HepG2 (cell line): ENCODE data around the gene NAT9. TPM values are rescaled to one million over a fixed set of nuclear protein-coding genes. Genes with fewer than 3 reads are reported as not detected.

Source experiments
- CHD2 ChIP-seq: IDR thresholded peaks from 2 replicates; pipeline ENCODE4 v1.6.1; 2011; ENCODE audit warnings: low read depth, low read length, improper control_type of control experiment
- DNMT3B ChIP-seq: conservative IDR thresholded peaks from 2 replicates; pipeline ENCODE4 v1.6.1; 2016; ENCODE audit warnings: missing biosample characterization, control low read depth
- ELF3 ChIP-seq: IDR thresholded peaks from 2 replicates; pipeline ENCODE4 v1.6.1; 2016; ENCODE audit warnings: missing genetic modification reagents, missing compliant biosample characterization
- FOXK2 ChIP-seq: fragments of 450-650 bp; IDR thresholded peaks from 2 replicates; pipeline ENCODE4 v1.6.1; 2016
- GABPB1 ChIP-seq: IDR thresholded peaks from 2 replicates; pipeline ENCODE4 v1.6.1; 2016; ENCODE audit warnings: mild to moderate bottlenecking, missing genetic modification reagents, moderate library complexity, missing compliant biosample characterization
- HOXA7 ChIP-seq: sonication (generic); formaldehyde crosslinking; IDR thresholded peaks from 2 replicates; pipeline ENCODE4 v1.8.1; 2022; ENCODE audit warnings: mild to moderate bottlenecking, missing genetic modification reagents, moderate library complexity
- KDM4B ChIP-seq: sonication (generic); formaldehyde crosslinking; IDR thresholded peaks from 2 replicates; pipeline ENCODE4 v1.4.0; 2020; ENCODE audit warnings: missing genetic modification reagents
- NKX3-1 ChIP-seq: sonication (generic); formaldehyde crosslinking; IDR thresholded peaks from 2 replicates; pipeline ENCODE4 v1.5.0; 2020; ENCODE audit warnings: missing genetic modification reagents
- NR2F6 ChIP-seq, 2 experiments: IDR thresholded peaks; 2 replicates each; pipeline ENCODE4 v1.6.1; 2016; ENCODE audit warnings: antibody characterized with exemption in 1 of 2, mild to moderate bottlenecking in 1 of 2
- PLRG1 ChIP-seq: fragments of 450-650 bp; conservative IDR thresholded peaks from 2 replicates; pipeline ENCODE4 v1.6.1; 2016
- SRSF1 ChIP-seq: fragments of 200-400 bp; formaldehyde crosslinking; optimal IDR thresholded peaks from 2 replicates; pipeline ENCODE3; 2017; ENCODE audit warnings: mild to moderate bottlenecking, low read depth, low read length, moderate library complexity
- SUZ12 ChIP-seq: fragments of 150-350 bp; IDR thresholded peaks from 2 replicates; pipeline ENCODE4 v1.6.1; 2014; ENCODE audit warnings: low read depth, low read length
- TOPORS ChIP-seq: sonication (generic); formaldehyde crosslinking; IDR thresholded peaks from 2 replicates; pipeline ENCODE4 v1.8.0; 2023; ENCODE audit warnings: mild to moderate bottlenecking, missing genetic modification reagents
- ZBTB20 ChIP-seq: sonication (generic); formaldehyde crosslinking; IDR thresholded peaks from 2 replicates; pipeline ENCODE4 v1.8.1; 2023; ENCODE audit warnings: missing genetic modification reagents, low read depth, mild to moderate bottlenecking, borderline replicate concordance
- ZNF160 ChIP-seq: sonication (generic); formaldehyde crosslinking; IDR thresholded peaks from 2 replicates; pipeline ENCODE4 v1.8.0; 2022; ENCODE audit warnings: mild to moderate bottlenecking, inconsistent platforms, missing genetic modification reagents
- ZNF333 ChIP-seq: sonication (generic); formaldehyde crosslinking; IDR thresholded peaks from 2 replicates; pipeline ENCODE4 v1.4.0; 2020; ENCODE audit warnings: mild to moderate bottlenecking, missing genetic modification reagents, borderline replicate concordance
- ZNF577 ChIP-seq: sonication (generic); formaldehyde crosslinking; IDR thresholded peaks from 2 replicates; pipeline ENCODE4 v1.4.0; 2020; ENCODE audit warnings: mild to moderate bottlenecking, low read depth, missing genetic modification reagents, borderline replicate concordance
- ZNF749 ChIP-seq: sonication (generic); formaldehyde crosslinking; IDR thresholded peaks from 2 replicates; pipeline ENCODE4 v1.8.0; 2022; ENCODE audit warnings: mild to moderate bottlenecking, missing genetic modification reagents, moderate library complexity, borderline replicate concordance
- ZSCAN20 ChIP-seq: sonication (generic); formaldehyde crosslinking; IDR thresholded peaks from 2 replicates; pipeline ENCODE4 v1.4.0; 2020; ENCODE audit warnings: missing genetic modification reagents, mild to moderate bottlenecking, borderline replicate concordance
- polyA plus RNA-seq, 8 experiments: library from polyadenylated mRNA; depleted of rRNA in 3 of 8; stranded (reverse) in 7 of 8; unstranded in 1 of 8; fragments of >200 nt; fragmentation: Illumina TruSeq in 4 of 8; extraction: Trizol in 4 of 8; gene quantifications; 2 replicates each; pipeline versions ENCODE4 v1.2.1 to v1.2.3, GENCODE V29; 2011 to 2016; ENCODE audit warnings: low read depth in 4 of 8, missing spikeins in 1 of 8, mixed read lengths in 1 of 8; ENCODE audit not compliant: insufficient read depth in 1 of 8
- total RNA-seq, 5 experiments: library from RNA; depleted of rRNA; stranded (reverse); fragments of >200 nt; fragmentation: Illumina TruSeq; extraction: Trizol; gene quantifications; 2 replicates each; pipeline ENCODE4 v1.2.3, GENCODE V29; 2016; ENCODE audit warnings: low read depth in 1 of 5
- TF ChIP-seq, protein P1 (sequence below): sonication (generic); formaldehyde crosslinking; IDR thresholded peaks from 2 replicates; pipeline ENCODE4 v1.4.0; 2020; ENCODE audit warnings: missing genetic modification reagents, borderline replicate concordance
- TF ChIP-seq, protein P2 (sequence below): sonication (generic); formaldehyde crosslinking; IDR thresholded peaks from 2 replicates; pipeline ENCODE4 v1.5.1; 2020; ENCODE audit warnings: mild to moderate bottlenecking, missing genetic modification reagents, borderline replicate concordance
- TF ChIP-seq, protein P3 (sequence below): sonication (generic); formaldehyde crosslinking; IDR thresholded peaks from 2 replicates; pipeline ENCODE4 v1.5.0; 2020; ENCODE audit warnings: missing genetic modification reagents, mild to moderate bottlenecking, borderline replicate concordance
- TF ChIP-seq, protein P4 (sequence below): sonication (generic); formaldehyde crosslinking; IDR thresholded peaks from 2 replicates; pipeline ENCODE4 v1.4.0; 2020; ENCODE audit warnings: mild to moderate bottlenecking, missing genetic modification reagents

NAT9 gene
- total and polyA plus RNA-seq, 2 of the 13 experiments (the other 11 are each of a cell fraction or from before 2014, with no cell fraction given): 39.7 to 44.2 TPM

DNA sequence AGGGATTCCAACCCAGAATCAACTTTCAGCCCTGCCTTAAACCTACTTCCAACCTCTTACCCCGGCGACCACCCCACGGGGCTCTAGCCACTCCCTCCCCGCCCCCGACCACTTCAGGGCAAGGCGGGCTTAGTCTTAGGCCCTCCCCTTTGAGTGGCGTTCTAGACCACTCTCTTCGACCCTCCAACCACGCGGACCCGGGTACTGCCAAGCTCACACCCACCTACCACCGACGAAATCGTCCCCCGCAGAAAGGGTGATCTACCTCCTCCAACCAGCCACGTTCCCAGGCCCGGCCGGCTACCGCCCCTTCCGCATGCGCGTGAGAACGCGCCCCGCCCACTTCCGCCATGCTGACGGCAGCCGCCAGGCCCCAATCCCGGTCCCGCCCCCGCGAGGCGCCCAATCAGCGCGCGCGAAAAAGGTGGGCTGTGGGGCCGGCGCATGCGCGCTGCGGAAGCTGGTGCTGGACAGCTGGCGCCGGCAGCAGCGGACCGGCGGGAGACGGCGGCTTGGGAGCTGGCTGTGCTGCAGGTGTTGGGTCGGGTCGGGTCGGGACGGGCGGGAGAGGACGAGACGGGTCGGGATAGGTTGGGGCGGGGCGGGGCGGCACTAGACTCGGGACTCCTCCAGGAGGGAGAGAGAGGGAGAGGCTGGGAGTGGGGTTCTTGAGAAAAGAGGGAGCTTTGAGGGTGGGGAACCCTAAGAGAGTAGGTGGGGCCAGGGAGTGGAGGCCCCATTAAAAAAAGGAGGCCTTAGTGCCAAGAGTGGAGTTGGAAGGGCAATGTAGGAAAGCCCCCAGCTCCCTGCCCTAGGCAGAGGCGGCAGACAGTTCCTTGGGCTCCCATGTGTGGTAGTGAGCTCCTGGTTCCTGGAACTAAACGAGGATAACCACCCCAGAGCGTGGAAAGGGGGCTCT lies at the start of gene NAT9 (continued):
- TF ChIP-seq ELF3 (CRISPR knock-in tag) (peak; percentile 88), SRSF1 (peak; percentile 63), NR2F6 (IDR thresholded peaks at IDR 0.05) (no peak), NR2F6 (CRISPR knock-in tag; IDR thresholded peaks at IDR 0.05) (0 out of 2 replicates have a peak, but pooled peaks have one; percentile 49), GABPB1 (CRISPR knock-in tag) (peak; percentile 97), TOPORS (CRISPR knock-in tag) (peak; percentile 52; the same call in 1 of the 2 replicates), NKX3-1 (CRISPR knock-in tag) (no peak), ZBTB20 (CRISPR knock-in tag) (no peak; the same call in 1 of the 2 replicates), DNMT3B (CRISPR knock-in tag) (peak; percentile 52; the same call in 1 of the 2 replicates), ZNF333 (0 out of 2 replicates have a peak, but pooled peaks have one; percentile 39), ZNF160 (CRISPR knock-in tag) (peak; percentile 24; the same call in 1 of the 2 replicates), KDM4B (CRISPR knock-in tag) (peak; percentile 74; the same call in 1 of the 2 replicates), SUZ12 (no peak), ZNF749 (peak; percentile 60; the same call in 1 of the 2 replicates), ZSCAN20 (CRISPR knock-in tag) (no peak), FOXK2 (no peak), PLRG1 (no peak), CHD2 (peak; percentile 44; the same call in 1 of the 2 replicates), ZNF577 (CRISPR knock-in tag) (no peak), HOXA7 (CRISPR knock-in tag) (no peak)
- TF ChIP-seq, protein P1, sequence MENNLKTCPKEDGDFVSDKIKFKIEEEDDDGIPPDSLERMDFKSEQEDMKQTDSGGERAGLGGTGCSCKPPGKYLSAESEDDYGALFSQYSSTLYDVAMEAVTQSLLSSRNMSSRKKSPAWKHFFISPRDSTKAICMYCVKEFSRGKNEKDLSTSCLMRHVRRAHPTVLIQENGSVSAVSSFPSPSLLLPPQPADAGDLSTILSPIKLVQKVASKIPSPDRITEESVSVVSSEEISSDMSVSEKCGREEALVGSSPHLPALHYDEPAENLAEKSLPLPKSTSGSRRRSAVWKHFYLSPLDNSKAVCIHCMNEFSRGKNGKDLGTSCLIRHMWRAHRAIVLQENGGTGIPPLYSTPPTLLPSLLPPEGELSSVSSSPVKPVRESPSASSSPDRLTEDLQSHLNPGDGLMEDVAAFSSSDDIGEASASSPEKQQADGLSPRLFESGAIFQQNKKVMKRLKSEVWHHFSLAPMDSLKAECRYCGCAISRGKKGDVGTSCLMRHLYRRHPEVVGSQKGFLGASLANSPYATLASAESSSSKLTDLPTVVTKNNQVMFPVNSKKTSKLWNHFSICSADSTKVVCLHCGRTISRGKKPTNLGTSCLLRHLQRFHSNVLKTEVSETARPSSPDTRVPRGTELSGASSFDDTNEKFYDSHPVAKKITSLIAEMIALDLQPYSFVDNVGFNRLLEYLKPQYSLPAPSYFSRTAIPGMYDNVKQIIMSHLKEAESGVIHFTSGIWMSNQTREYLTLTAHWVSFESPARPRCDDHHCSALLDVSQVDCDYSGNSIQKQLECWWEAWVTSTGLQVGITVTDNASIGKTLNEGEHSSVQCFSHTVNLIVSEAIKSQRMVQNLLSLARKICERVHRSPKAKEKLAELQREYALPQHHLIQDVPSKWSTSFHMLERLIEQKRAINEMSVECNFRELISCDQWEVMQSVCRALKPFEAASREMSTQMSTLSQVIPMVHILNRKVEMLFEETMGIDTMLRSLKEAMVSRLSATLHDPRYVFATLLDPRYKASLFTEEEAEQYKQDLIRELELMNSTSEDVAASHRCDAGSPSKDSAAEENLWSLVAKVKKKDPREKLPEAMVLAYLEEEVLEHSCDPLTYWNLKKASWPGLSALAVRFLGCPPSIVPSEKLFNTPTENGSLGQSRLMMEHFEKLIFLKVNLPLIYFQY (CRISPR knock-in tag): no peak
- TF ChIP-seq, protein P2, sequence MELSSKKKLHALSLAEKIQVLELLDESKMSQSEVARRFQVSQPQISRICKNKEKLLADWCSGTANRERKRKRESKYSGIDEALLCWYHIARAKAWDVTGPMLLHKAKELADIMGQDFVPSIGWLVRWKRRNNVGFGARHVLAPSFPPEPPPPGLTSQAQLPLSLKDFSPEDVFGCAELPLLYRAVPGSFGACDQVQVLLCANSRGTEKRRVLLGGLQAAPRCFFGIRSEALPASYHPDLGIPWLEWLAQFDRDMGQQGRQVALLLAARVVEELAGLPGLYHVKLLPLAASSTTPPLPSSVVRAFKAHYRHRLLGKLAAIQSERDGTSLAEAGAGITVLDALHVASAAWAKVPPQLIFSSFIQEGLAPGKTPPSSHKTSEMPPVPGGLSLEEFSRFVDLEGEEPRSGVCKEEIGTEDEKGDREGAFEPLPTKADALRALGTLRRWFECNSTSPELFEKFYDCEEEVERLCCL: no peak
- TF ChIP-seq, protein P3, sequence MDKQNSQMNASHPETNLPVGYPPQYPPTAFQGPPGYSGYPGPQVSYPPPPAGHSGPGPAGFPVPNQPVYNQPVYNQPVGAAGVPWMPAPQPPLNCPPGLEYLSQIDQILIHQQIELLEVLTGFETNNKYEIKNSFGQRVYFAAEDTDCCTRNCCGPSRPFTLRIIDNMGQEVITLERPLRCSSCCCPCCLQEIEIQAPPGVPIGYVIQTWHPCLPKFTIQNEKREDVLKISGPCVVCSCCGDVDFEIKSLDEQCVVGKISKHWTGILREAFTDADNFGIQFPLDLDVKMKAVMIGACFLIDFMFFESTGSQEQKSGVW: no peak; the same call in 1 of the 2 replicates
- TF ChIP-seq, protein P4, sequence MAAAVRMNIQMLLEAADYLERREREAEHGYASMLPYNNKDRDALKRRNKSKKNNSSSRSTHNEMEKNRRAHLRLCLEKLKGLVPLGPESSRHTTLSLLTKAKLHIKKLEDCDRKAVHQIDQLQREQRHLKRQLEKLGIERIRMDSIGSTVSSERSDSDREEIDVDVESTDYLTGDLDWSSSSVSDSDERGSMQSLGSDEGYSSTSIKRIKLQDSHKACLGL (CRISPR knock-in tag): peak; percentile 96
